NCI-H774 (cell line): ENCODE results near the gene LGSN.
"Not testable (repeated sequence)": the region's sequence is repeated elsewhere in the genome, so short reads cannot be mapped to it uniquely, and the experiment has no call there.

Source experiments
- DNase-seq: peaks from one replicate; lab custom pipeline; 2025; lab: John Stamatoyannopoulos, UW

Gene LGSN, protein sequence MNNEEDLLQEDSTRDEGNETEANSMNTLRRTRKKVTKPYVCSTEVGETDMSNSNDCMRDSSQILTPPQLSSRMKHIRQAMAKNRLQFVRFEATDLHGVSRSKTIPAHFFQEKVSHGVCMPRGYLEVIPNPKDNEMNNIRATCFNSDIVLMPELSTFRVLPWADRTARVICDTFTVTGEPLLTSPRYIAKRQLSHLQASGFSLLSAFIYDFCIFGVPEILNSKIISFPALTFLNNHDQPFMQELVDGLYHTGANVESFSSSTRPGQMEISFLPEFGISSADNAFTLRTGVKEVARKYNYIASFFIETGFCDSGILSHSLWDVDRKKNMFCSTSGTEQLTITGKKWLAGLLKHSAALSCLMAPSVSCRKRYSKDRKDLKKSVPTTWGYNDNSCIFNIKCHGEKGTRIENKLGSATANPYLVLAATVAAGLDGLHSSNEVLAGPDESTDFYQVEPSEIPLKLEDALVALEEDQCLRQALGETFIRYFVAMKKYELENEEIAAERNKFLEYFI

DNA sequence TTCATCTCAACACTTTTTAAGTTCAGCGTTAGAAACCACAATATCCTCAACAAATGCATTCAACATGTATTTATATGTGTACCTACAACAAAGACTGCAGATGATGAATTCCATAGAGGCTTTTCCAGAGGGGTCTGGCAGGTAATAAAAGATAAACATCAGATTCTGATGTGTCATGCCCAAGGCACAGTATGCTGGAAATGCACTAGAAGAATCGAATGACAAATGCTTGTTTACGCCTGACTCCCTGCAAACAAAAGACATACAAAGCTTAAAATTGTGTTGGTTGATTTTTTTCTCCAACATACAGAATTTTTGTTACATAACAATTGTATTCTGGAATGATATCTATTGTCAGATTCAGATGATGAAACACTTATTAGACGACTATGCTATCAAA, at the start of gene LGSN:
Gene LGSN, minus strand, starts transcription at position 45 of the 400 bp plus-strand sequence. Its CDS starts 40 bp downstream, at position 5.
- DNase-seq, result no peak

GRCh38 chr6:63368347-63368746, 48.6 kb upstream of the LGSN start:
- no peak for DNase-seq

DNA sequence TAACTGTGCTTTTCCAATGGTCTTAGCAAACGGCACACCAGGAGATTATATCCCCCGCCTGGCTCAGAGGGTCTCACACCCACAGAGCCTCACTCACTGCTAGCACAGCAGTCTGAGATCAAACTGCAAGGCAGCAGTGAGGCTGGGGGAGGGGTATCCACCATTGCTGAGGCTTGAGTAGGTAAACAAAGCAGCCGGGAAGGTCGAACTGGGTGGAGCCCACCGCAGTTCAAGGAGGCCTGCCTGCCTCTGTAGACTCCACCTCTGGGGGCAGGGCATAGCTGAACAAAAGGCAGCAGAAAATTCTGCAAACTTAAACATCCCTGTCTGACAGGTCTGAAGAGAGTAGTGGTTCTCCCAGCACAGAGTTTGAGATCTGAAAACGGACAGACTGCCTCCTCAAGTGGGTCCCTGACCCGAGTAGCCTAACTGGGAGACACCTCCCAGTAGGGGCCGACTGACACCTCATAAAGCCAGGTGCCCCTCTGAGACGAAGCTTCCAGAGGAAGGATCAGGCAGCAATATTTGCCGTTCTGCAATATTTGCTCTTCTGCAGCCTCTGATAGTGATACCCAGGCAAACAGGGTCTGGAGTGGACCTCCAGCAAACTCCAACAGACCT, 42.8 kb upstream of the LGSN start:
- DNase-seq, result not testable (repeated sequence)

DNA sequence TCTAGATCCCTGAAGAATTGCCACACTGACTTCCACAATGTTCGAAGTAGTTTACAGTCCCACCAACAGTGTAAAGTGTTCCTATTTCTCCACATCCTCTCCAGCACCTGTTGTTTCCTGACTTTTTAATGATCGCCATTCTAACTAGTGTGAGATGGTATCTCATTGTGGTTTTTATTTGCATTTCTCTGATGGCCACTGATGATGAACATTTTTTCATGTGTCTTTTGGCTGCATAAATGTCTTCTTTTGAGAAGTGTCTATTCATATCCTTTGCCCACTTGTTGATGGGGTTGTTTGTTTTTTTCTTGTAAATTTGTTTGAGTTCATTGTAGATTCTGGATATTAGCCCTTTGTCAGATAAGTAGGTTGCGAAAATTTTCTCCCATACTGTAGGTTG, 37.6 kb upstream of the LGSN start:
- not testable (repeated sequence) for DNase-seq

GRCh38 chr6:63355632-63356031, 35.8 kb upstream of the LGSN start:
- DNase-seq, result no peak

GRCh38 chr6:63353286-63353630, 33.5 kb upstream of the LGSN start:
- no peak for DNase-seq

- DNase-seq, result no peak
These were observed 32.9 kb upstream of the LGSN start for GRCh38 chr6:63352544-63353285.

GRCh38 chr6:63352069-63352543, 32.3 kb upstream of the LGSN start:
- no peak for DNase-seq

DNA sequence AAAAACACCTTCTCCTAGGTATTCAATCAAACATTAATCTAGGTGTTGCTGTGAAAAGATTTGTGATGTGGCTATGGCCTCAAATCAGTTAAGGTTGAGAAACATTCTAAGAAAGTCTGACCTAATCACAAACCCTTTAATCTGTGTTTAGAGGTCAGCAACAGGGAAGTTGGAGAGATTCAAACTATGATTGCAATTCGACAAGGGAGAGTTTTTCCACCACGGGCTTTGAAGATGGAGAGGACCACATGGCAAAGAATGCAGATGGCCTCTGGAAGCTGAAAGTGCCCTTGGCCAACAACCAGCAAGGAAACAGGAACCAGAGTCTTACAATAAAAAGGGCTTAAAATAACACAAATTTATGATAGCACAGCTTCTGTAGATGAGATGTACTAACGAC, 29.6 kb upstream of the LGSN start:
- DNase-seq, result no peak

DNA sequence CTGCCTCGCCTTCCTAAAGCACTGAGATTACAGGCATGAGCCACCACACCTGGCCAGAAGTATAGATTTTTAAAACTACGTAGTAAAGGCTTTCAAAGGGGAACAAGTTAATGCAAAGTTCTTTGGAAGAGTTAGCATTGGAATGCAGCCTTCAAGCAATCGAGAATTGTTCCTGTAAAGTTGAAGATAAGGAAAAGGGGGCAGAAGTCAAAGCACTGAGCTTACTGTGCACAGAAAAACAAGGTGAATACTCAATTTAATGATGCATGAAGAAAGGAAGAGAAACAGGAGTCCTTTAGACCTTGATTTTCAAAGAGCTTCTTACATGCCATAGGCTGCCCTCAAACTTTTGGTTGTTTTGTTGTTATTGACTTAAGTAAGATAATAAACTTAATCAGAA, 29.1 kb upstream of the LGSN start:
- DNase-seq, result no peak

DNA sequence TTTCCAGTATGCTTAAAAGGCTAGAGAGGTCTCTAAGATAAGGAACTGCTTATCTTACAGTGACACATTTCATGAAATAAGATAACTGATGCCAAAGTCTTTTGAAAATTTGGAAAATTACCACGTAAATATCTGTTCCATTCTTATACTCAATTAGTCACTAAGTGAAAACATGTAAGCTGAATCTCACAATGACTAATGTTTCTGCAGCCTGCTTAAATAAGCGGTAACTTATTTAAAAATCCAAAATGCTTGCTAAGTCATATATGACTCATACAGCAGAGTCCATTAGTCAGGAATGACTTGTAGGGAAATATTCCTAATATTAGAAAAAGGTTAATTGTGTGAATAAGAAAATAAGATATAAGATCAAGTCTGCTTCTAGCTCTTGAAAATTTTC, 27.8 kb upstream of the LGSN start:
- no peak for DNase-seq

DNA sequence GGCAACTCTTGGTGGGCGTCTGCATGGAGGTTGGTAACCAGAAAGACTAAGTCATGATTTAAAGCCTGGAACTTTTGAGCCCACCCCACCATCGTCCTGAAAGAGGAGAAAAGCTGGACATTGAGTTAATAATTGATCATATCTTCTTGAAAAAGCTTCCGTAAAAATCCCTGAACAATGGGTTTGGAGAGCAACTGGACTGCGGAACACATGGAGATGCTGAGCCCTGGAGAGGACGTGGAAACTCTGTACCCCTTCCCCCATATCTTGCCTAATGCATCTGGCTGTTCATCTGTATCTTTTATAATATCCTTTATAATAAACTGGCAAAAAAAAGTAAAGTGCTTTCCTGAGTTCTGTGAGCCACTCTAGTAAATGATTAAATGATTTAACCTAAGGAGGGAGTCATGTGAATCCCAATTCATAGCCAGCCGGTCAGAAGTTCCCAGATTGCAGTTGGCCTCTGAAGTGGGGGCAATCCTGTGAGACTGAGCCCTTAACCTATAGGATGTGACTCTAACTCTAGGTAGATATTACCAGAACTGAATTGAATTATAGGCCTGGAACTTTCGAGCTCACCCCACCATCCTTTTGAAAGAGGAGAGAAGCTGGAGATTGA, 26.5 kb upstream of the LGSN start:
- DNase-seq, result no peak

DNA sequence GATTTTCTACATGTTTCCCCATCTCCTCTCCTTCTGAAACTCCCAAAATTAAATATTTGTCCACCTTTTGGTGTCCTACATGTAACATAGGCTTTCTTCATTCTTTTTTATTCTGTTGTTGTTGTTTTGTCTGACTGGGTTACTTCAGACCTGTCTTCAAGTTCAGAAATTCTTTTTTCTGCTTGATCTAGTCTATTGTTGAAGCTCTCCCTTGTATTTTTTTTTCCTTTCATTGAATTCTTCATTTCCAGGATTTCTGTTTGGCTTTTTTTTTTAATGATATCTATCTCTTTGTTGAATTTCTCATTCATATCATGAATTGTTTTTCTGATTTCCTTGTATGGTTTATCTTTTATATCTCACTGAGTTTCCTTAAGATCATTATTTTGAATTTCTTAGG, 20.6 kb upstream of the LGSN start:
- no peak for DNase-seq

- DNase-seq, result not testable (repeated sequence)
These were observed 14.9 kb upstream of the LGSN start for GRCh38 chr6:63334652-63335051.

DNA sequence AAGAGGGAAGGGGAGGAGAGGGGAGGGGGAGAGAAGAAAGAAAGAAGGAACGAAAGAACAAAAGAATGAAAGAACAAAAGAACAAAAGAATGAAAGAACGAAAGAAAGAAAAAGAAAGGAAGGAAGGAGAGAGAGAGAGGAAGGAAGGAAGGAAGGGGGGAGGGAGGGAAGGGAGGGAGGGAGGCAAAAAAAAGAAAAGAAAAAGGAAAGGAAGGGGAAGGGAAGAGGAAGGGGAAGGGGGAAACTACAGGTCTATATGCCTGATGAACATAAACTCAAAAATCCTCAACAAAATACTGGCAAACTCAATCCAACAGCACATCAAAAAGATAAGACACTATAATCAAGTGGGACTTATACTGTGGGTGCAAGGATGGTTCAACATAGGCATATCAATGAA, 13.7 kb upstream of the LGSN start:
- no peak for DNase-seq

DNA sequence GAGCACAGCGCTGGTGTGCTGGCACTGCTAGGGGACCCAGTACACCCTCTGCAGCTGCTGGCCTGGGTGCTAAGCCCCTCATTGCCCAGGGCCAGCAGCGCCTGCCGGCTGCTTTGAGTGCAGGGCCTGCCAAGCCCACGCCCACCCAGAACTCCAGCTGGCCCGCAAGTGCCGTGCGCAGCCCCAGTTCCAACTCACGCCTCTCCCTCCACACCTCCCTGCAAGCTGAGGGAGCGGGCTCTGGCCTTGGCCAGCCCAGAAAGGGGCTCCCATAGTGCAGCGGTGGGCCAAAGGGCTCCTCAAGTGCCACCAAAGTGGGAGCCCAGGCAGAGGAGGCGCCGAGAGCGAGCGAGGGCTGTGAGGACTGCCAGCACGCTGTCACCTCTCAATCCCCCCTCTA, 6.8 kb upstream of the LGSN start:
- not testable (repeated sequence) for DNase-seq

DNA sequence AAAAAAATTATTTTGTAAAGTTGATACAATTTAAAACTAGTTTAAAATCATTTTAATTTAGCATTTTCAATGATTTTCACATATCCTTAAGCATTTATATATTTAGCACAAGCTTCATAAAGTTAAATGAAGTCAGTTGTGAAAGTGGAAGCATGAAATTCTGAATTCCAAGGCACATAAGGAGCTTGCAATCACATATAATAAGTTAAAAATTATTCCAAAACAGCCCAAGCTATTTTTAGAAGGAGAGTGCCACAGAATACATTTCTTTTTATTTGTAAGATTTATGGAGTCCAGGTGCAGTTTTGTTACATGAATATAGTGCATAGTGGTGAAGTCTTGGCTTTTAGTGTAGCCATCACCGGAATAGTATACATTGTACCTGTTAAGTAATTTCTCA, 3.2 kb upstream of the LGSN start:
- DNase-seq, result no peak

- DNase-seq, result no peak
These were observed 2.0 kb upstream of the LGSN start for GRCh38 chr6:63321821-63322220.

GRCh38 chr6:63317641-63318040, 2.1 kb downstream of the LGSN start:
- no peak for DNase-seq

DNA sequence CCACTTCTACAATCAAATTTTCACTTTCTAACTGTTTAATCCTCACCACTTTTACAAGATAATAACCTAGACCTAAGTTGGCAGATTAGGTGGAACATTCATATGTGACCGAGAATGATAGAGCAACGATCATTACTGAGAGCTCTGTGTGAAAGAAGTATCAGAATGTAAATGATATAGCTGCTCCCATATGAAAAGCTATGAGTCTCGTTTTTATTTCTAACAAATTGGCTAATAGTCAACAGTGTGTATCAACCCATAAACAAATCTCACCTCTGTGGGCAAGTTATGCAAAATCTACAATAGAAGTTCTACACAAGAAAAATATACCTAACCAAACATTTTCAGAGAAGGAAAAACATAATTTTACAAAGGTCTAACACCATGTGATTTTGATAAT, 3.7 kb downstream of the LGSN start:
- DNase-seq, result no peak

GRCh38 chr6:63313111-63313510, 6.7 kb downstream of the LGSN start:
- no peak for DNase-seq

- no peak for DNase-seq
These were observed 12.1 kb downstream of the LGSN start for GRCh38 chr6:63307581-63308246.
